Prostate gland (tissue), 2 donors: Measurements from ENCODE around the gene ARID4B.

Experiments
- POLR2A ChIP-seq: fragments of 450-650 bp; IDR thresholded peaks from one replicate; pipeline ENCODE4 v1.6.1; 2016; ENCODE audit warnings: antibody characterized with exemption, mild to moderate bottlenecking
- TF ChIP-seq, protein P1 (sequence below), 4 experiments: fragments of 200-600 bp in 2 of 4; fragments of 450-650 bp in 2 of 4; sonication (generic) in 2 of 4; IDR thresholded peaks; 1 replicate in 3 of 4; 2 replicates in 1 of 4; pipeline ENCODE4 v1.5.1; 2016 to 2019; ENCODE audit warnings: antibody characterized with exemption in 4 of 4, mild to moderate bottlenecking in 2 of 4, moderate library complexity in 2 of 4

DNA sequence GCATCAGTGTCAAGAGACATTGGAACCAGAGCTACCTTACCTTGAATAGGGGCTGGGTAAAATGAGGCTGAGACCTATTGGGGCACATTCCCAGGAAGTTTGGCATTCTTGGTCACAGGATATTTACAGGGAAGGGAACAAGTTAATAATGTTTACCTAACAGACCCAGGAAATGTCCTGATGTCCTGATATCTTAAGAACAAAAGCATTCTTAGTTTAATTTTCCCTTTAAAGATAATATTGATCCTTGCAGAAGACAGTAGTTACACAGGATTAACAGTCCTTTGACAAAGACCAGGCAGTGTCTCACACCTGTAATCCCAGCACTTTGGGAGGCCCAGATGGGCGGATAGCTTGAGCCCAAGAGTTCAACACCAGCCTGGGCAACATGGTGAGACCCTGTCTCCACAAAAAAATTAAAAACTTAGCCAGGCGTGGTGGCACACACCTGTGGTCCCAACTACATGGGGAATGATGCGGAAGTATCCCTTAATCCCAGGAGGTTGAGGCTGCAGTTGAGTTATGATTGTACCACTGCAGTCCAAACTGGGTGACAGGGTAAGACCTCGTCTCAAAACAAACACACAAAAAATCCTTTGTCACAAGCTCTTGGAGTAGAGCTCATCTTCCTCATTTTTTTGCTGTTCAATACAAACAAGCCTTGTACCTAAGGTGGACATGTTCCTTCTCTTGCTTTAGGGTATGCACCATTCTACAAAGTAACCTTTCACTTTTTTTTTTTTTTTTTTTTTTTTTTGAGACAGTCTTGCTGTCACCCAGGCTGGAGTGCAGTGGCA is 198.0 kb downstream of the ARID4B start:
- TF ChIP-seq, protein P1, sequence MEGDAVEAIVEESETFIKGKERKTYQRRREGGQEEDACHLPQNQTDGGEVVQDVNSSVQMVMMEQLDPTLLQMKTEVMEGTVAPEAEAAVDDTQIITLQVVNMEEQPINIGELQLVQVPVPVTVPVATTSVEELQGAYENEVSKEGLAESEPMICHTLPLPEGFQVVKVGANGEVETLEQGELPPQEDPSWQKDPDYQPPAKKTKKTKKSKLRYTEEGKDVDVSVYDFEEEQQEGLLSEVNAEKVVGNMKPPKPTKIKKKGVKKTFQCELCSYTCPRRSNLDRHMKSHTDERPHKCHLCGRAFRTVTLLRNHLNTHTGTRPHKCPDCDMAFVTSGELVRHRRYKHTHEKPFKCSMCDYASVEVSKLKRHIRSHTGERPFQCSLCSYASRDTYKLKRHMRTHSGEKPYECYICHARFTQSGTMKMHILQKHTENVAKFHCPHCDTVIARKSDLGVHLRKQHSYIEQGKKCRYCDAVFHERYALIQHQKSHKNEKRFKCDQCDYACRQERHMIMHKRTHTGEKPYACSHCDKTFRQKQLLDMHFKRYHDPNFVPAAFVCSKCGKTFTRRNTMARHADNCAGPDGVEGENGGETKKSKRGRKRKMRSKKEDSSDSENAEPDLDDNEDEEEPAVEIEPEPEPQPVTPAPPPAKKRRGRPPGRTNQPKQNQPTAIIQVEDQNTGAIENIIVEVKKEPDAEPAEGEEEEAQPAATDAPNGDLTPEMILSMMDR (IDR thresholded peaks at IDR 0.05): no peak
- no peak for TF ChIP-seq POLR2A
